SK-N-MC (cell line): ENCODE measurements around the gene LMOD1.
"Not testable (repeated sequence)": the region's sequence is repeated elsewhere in the genome, so short reads cannot be mapped to it uniquely, and the experiment has no call there.

Source experiments
- EZH2 ChIP-seq: fragments of 200-600 bp; sonication (generic); IDR thresholded peaks from one replicate; pipeline ENCODE4 v1.6.1; 2017; ENCODE audit warnings: antibody characterized with exemption
- POLR2AphosphoS5 ChIP-seq: IDR thresholded peaks from 2 replicates; pipeline ENCODE4 v1.6.1; 2012; ENCODE audit warnings: mild to moderate bottlenecking, low read depth, low read length, borderline replicate concordance

DNA sequence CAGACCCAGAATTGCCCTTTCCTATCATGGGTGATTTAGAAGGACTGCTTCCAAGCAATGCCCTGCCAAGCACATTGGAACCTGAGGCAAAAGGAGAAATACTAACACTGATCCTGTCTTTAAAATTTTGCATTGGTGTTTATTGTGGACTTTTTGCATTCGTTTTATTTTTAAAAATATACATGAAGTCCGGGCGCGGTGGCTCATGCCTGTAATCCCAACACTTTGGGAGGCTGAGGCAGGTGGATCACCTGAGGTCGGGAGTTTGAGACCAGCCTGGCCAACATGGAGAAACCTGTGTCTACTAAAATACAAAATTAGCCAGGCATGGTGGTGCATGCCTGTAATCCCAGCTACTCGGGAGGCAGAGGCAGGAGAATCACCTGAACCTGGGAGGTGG is 45.3 kb downstream of the LMOD1 start:
- TF ChIP-seq POLR2AphosphoS5, EZH2: not testable (repeated sequence)
